HG02852 (cell line): ENCODE results near the gene LAMA4.

Source experiments
- ATAC-seq: cut with Tn5 transposase; IDR thresholded peaks from one replicate; pipeline ENCODE4 v1.9.1; 2021; ENCODE audit warnings: mild to moderate bottlenecking, moderate library complexity; ENCODE audit not compliant: unreplicated experiment

The LAMA4 gene

DNA sequence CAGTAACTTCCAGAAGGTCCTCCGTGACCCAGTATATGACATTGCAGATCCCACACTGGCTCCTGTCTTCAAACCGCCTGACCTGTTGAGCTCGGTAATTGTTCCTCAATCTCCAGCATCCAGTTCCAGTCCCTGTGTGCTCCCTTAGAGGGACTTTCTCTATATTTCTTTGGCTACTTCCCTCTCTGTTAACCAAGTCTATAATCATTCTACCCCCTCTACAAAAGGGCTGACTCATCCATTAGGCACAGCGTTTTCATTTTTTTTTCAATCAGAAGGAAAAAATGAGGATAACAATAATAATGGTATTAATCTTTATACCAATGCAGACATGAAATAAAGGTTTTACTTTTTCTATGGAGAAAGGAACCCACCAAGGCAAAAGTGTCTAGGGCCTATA lies 97.7 kb downstream of the LAMA4 start:
- ATAC-seq: no peak

DNA sequence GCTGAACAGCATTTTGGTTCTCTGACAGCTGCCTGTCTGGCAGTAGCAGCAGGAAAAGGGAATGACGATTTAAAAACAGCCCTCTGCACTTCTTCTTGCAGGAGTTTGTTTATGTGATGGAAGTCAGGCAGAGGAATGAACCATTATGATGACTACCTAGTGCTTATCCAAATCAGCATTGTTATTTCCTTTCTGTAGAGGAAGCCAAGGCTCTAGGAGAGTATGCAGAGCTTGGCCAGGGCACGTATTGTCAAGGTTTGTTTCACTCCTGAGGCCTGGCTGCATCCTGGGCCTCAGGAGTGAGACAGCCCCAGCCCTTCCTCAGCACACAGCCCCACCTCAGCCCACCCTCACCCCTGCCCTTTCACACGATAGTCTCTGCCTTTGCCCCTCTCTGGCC lies 98.5 kb downstream of the LAMA4 start:
- ATAC-seq: no peak

DNA sequence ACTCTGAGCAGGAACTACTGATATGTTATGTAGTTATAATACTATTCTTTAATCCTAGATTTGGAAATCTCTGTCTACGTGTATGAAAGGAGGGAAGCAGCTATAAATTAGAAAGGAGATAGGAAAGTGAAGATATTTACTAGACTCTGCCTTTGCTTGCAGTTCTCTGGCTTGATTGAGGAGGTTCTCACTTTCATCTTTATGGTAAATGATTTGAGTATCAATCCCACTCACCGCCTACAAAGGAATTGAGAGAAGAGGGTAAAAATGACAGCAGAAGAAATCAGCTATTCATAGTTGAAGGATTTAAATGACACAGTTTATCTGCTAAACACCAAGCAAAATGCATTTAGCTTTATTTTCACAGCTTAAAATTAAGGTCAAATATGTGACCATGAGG lies 99.7 kb downstream of the LAMA4 start:
- no peak for ATAC-seq

DNA sequence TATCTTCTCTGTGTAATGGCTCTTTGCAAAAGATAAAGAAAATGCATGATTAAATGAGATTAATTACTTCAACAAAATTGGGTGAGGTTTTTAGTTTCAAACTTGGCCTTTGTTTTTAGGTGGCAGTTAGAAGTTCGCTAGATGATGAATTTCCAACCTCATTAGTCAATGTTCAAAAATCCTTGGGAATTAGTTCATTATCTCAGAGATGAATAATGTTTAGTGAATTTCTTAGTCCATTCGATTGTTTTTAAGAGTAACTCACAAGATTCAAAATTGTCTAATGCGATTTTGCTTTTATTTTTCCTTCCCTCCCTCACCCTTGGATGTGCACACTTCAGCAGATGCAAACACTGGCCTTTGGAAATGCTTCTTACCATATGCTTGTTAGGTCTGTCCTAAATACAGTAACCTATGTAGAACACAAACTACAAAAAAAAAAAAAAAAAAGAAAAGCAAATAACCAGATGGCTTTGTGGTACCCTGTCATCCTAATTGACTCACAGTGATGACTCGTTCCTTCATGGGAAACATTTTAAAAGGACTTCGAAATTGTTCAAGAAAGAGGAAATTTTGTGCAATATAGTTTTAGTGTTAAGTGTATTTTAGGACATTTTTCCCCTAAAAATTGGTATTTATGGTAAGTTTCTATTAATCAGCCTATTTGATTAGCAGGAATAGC lies 100.3 kb downstream of the LAMA4 start:
- ATAC-seq: no peak

DNA sequence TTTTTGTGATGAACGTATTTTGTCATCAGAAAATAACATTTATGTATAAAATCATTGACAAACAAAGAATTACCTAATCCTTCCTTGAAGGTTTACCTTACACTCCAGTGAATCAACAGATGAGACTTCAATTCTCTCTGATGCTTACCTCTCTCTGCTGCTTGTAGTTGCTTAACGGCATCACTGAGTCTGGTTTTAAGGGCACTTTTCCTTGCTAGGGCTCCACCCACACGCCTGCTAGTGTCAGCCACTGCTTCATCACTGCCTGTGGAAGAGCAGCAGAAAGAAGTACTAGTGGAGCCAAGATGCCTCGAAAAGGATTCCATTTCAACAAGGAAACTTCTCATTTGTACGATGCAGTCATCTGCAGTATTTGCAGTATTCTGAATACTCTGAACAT lies 104.0 kb downstream of the LAMA4 start:
- ATAC-seq: no peak

DNA sequence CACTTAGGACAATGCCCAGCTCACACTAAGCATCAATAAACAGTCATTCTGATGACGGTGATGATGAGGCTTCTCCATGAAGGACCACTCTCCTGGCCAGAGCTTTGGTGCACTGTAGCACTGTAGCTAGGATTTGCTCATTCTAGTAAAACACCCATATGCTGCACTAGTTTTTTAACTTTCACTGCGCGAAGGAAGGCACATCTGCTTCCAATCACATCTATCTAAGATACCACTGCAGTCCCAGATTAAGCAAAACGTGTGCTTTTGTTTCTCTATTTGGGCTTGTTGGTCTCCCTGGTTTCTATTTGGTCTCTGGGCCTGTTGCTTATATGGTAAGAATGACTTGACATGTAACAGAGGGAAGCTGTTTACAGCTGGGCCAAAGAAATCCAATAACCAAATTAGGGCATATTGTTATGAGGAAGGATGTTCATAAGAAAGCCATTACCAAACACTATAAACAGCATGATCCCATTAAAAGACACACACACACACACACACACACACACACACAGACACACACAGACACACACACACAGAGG lies 104.6 kb downstream of the LAMA4 start:
- no peak for ATAC-seq

DNA sequence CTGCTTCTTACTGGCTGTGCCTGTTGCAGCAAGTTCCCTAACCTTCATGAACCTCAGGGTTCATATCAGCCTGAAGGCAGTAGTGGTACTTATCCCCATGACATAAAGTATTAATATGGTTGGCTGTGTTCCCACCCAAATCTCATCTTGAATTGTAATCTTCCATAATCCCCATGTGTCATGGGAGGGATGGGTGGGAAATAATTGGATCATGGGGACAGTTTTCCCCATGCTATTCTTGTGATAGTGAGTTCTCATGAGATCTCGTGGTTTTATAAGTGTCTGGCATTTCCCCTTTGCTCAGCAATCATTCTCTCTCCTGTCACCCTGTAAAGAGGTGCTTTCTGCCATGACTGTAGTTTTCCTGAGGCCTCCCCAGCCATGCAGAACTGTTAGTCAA lies 105.1 kb downstream of the LAMA4 start:
- ATAC-seq: no peak

DNA sequence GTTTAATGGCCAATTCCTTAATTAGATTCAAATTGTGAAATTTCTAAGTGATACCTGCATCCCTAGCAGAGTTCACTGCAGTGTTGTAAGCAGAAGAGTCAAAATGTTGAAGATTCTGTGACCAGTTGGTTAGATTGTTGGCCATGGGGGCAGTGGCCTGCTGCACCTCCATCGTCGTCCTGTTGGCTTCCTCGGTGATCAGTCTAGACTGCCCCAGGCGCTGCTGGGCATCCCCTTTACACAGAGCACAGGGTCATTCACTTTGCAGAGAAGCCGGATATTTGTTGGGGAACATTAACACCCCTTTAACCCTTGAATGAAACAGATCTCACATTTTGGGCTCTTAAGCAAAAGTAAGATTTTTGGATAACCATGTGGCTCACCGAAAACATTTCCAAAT lies 106.3 kb downstream of the LAMA4 start:
- no peak for ATAC-seq

DNA sequence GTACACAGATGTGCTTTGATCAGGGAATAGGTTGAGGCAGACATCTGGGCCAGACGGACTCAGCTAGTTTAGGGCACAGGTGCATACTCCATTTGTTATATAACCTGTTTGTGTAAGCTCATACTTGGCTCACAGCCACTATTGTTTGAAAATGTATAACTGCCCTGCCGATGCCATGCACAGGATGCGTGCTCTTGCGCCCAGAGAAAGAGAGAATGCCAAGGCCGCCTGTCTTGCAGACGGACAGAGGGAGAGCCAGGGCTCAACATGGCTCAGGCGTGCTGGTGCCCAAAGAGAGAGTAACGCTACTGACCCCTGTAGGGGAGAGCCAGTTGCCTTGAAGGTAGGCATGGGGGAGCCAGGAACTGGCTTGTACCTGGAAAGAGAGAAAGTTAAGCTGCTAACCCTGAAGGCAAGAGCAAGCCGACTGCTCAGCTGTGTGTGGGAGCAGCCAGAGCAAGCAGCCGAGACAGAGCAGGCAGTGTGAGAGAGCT lies 109.2 kb downstream of the LAMA4 start:
- no peak for ATAC-seq

DNA sequence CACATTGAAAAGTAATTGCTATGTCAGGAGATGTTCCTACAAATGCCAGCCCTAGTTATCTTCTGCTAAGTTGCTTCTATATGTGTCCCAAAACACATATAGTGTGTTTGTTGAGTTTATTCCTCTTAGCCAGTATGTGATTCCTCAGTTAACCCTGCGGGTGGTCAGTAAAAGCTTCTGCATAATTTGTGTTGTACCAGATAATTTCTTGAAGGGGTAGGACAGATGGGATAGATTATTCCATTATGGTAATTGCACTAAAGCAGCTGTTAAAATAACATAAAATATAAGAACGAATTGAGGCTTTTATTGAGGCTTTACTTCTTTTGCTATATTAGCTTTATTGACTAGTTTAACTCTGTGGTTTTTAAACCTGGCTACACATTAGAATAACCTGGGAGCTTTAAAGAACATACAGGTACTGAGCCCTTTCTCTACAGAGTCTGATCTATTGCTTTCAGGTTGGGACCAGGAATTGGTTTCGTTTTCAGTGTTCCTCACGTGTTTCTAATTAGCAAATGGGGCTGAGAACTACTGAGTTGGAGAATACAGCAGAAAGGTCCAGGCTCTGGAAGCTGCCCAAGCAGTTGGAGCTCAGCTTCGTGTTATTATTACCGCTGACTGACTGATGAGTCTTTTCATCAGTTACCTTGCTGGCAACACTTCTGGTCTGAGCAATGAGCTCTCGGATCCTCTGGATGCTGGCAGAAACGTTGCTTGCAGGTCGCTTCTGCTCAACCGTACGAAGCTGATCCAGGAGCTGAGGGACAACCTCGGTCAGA lies 110.0 kb downstream of the LAMA4 start:
- no peak for ATAC-seq

DNA sequence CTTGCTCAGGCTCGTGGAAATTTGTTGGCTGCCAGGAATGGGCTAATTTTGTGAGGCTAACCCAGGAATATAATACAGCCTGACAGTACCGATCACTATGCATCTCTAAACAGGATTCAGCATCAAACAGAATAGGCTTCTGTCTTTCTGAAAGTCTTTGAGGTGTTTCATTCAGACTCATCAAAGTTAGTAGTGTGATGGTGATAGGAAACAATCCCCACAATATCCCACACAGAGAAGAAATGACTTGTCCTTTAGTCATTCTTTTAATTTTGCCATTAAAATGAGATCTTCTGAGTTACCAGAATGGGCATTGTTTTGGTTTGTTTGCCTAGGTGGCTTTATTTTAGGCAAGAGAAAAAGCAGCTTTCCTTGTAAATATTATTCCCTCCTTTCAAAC lies 112.7 kb downstream of the LAMA4 start:
- no peak for ATAC-seq

DNA sequence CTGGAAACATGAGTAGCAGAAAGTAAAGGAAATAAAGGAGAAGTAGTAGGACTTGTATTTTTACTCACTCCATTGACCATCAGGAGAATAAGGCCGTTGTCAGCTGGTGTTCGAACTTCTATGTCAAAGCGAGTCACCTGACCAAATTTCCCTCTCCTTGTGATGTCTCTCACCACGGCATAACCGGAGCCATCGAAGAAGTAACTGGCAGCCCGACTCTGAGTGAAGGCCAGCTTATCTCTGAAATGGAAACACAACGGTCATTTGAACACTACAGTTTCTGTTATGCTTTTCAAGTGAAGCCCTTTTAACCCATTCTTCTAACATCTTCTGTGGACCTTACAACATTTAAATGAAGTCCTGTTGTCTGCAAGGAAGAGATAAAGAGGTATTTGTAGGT lies 115.3 kb downstream of the LAMA4 start:
- ATAC-seq: no peak

DNA sequence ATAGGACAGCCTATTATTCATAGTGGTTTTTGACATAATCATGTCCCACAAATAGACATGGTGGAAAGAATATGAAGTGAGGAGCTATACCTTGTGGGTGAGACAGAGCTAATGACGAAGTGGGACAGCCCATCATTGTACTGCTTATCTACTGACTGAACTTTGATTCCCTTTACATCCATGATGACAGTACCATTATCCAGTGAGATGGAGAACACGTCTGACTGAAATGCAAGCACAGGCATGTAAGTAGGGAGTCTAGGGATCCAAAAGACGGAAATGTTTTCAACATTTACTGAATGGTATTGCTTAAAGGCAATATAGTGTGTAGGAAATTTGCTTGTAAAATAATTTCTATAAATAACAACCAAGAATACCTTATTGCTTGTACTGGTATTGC lies 123.5 kb downstream of the LAMA4 start:
- ATAC-seq: no peak

DNA sequence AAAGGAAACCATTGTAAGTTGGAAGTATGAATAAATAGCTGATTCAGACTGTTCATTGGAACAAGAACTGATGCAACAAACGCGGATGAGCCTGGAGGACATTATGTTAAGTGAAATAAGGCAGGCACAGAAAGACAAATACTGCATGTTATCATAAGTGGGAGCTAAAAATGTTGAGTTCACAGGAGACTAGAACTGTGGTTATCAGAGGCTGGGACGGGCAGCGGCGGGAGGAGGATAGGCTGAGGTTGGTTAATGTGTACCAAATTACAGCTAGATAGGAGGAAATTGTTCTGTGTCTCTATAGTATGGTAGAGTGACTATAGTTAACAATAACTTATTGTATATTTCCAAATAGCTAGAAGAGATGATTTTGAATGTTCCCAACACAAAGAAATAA lies 126.2 kb downstream of the LAMA4 start:
- ATAC-seq: no peak

DNA sequence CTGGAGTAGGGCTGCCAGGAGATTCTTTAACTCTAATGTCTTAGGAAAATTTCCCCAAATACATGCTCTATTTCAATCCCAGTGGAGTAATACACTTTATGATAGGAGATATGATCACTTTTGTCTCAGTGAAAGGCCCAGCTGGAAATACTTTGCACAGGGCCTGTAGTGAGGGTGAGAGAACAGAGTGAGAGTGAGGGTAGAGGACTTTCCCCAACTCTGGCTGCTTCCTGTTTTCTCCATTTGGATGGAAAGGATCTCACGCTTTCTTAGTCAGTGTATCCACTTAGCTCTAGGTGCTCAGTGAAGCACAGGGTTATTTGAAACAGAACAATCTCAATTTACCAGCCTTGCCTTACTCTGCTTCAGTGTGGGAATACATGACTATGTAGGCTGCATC lies 130.4 kb downstream of the LAMA4 start:
- no peak for ATAC-seq

DNA sequence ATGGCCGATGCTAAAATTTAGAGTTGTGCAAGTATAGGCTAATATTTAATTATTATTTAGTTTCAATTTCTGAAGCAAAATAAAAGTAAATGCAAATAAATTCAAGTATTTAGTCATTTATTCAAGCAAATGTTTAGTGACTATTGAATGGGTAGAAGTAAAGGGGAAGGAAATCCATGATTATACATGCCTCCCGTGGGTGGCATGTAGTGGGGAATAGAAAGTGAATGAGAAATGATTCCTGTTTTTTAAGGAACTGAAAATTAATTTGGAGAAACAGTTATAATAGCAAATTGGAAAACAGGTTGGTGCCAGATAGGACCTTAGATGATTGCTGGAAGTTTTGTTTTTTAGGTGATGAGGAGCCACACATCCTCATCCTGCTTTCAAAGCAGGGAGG lies 131.6 kb downstream of the LAMA4 start:
- no peak for ATAC-seq

DNA sequence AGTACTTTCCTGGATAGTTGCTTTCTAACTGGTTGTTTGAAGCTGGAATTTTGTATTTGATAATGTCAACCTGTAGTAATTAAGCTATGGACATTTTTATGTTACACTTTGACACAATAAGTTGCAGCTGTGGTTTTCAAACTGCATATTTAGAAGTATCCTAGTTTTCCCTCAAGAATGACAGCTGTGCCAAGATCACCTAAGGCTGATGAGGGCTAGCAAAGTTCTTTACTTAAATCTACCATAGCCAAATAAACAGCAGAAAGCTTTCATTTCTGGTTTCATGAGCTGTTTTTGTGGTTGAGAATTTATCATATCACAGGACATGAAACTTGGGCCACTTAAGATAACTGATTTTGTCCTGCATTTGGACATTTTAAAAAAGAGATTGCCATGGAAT lies 136.3 kb downstream of the LAMA4 start:
- ATAC-seq: no peak

DNA sequence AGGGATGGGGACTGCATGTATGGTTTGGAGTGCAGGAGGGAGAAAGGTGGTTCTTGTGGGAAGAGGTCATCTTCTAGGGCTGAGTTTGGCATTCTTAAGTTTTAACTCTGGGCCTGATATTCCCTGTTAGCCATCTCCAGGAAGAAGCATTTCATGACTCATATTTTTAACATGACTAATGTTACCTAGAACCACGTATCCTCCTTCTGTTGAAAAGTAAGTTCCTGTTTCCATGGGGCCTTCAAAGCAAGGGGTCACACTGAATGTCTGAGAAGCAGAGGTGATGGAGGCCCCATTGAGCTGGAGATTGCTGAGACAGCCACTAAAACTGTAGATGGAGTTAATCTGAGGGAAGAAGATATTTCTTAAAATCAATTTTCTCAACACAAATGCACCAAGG lies 136.8 kb downstream of the LAMA4 start:
- ATAC-seq: no peak

DNA sequence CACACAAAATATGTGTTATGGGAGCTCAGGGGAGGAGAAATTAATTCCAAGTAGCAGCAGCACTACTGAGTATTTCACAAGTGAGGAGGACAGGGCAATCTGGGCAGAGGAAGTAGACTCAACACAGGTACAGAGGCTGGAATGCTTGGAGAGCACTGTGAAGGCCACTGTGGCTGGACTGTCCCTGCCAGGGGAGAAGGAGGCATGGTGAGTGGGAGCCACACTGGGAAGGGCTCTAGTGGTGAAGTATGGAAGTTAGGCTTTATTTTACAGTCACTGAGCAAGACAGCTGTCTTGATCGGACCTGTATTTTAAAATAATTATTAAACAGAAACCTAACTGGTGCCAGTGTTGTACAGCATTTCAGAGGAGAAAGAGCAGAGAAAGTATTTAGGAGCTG lies 138.1 kb downstream of the LAMA4 start:
- ATAC-seq: no peak

DNA sequence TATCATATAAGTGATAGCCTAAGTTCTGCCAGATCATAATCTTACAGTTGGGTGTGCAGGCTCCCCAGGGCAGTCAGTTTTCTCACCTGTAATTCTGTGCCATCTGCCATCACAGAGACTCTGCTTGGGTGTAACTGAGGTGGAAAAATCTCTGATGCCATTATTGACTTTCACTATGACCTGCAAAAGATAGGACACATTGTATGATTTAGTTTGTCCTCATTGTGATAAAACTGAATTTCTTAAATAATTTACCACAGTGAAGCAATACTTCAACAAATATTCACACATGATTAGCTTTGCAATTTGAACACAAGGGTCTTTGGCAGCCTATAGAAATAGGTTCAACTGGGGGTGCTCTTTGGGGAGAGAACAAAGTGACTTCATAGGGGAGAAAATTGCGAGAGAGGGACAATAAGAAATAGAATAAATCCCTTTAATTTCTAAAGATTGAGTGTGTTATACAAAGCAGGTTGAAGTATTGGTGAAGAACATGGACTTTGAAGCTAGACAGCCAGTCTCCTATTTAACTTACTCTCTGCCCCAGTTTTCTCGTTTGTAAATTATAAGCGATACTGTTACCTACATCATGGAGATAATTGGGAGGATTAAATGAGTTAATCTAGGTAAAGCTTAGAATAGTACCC lies 139.7 kb downstream of the LAMA4 start:
- ATAC-seq: no peak

DNA sequence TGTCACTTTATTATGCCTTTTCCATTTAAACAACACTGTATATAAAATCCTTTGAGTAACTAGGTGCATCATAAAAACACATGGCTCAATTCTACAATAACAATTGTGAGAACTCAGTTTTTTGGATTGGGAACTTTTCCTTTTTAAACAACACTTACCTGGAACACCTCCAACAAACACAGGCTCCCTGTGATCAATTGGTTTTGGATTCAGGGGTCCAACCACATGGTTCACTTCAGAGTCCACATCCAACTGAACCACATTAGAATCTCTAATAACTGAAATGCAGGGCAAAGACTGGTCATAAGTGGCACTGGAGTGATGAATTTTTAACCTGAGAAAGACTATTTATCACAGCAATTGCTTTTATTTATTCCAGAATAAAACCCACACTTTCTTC lies 140.4 kb downstream of the LAMA4 start:
- no peak for ATAC-seq

DNA sequence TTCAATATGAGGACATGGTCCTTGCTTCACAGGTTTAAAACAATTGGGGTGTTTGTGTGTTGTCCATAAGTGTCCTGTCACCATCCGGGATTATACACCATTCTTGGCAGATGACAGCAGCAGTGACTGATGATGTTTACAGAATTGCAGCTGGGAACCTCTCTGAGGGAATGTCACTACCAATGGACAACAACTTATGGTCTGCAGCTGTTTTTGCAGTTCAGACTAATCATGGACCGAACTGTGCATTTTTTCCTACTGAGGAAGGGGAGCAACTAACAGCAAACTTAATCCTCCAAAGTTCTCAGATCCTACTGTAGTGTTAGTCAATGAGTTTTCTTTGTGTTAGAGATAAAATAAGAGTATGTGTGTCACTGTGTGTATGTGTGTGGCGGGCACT lies 140.9 kb downstream of the LAMA4 start:
- ATAC-seq: no peak
